H9 (cell line): ENCODE results near the gene APBB2. TPM values are rescaled to one million over a fixed set of nuclear protein-coding genes. Genes with fewer than 3 reads are reported as not detected.

ENCODE experiments used
- DNase-seq: peaks from one replicate; pipeline ENCODE4 v3.0.0-alpha.2; 2017
- H2AFZ ChIP-seq: one replicate; pipeline ENCODE4 v1.6.1; 2013; ENCODE audit warnings: mild to moderate bottlenecking, low read length, control low read depth, moderate library complexity
- H2AK5ac ChIP-seq: 2 replicates; pipeline ENCODE4 v1.6.1; 2013; ENCODE audit warnings: low read length, control low read depth, mixed read lengths; ENCODE audit not compliant: insufficient read length
- H2BK120ac ChIP-seq: one replicate; pipeline ENCODE4 v1.6.1; 2013; ENCODE audit warnings: low read depth, mild to moderate bottlenecking, low read length, control low read depth, inconsistent platforms; ENCODE audit not compliant: poor library complexity, severe bottlenecking
- H2BK12ac ChIP-seq: 2 replicates; pipeline ENCODE4 v1.6.1; 2013; ENCODE audit warnings: low read length, control low read depth, mixed read lengths, low read depth; ENCODE audit not compliant: insufficient read length
- H2BK15ac ChIP-seq: 2 replicates; pipeline ENCODE4 v1.6.1; 2013; ENCODE audit warnings: low read depth, low read length, control low read depth
- H2BK20ac ChIP-seq: one replicate; pipeline ENCODE4 v1.6.1; 2013; ENCODE audit warnings: low read depth, mild to moderate bottlenecking, low read length, control low read depth, inconsistent platforms; ENCODE audit not compliant: poor library complexity, severe bottlenecking
- H2BK5ac ChIP-seq: 2 replicates; pipeline ENCODE4 v1.6.1; 2013; ENCODE audit warnings: low read length, control low read depth, mixed read lengths; ENCODE audit not compliant: insufficient read length
- H3K14ac ChIP-seq: 2 replicates; pipeline ENCODE4 v1.6.1; 2013; ENCODE audit warnings: low read length, control low read depth; ENCODE audit not compliant: insufficient read depth
- H3K18ac ChIP-seq: 2 replicates; pipeline ENCODE4 v1.6.1; 2013; ENCODE audit warnings: low read depth, mild to moderate bottlenecking, mixed read lengths, low read length, control low read depth; ENCODE audit not compliant: insufficient read length
- H3K23ac ChIP-seq: 2 replicates; pipeline ENCODE4 v1.6.1; 2013; ENCODE audit warnings: low read length, control low read depth, mixed read lengths, low read depth; ENCODE audit not compliant: insufficient read length
- H3K23me2 ChIP-seq: 2 replicates; pipeline ENCODE4 v1.6.1; 2013; ENCODE audit warnings: low read depth, mild to moderate bottlenecking, mixed read lengths, low read length, control low read depth; ENCODE audit not compliant: insufficient read length, poor library complexity, severe bottlenecking
- H3K27ac ChIP-seq: 2 replicates; pipeline ENCODE4 v1.5.1; 2013; ENCODE audit warnings: low read length, control low read depth, mixed read lengths, low read depth; ENCODE audit not compliant: insufficient read length
- H3K27me3 ChIP-seq: 2 replicates; pipeline ENCODE4 v1.6.1; 2013; ENCODE audit warnings: low read length, control low read depth, inconsistent platforms; ENCODE audit not compliant: insufficient read depth
- H3K4ac ChIP-seq: 2 replicates; pipeline ENCODE4 v1.6.1; 2013; ENCODE audit warnings: low read depth, mild to moderate bottlenecking, control low read depth, inconsistent platforms, low read length, moderate library complexity
- H3K4me1 ChIP-seq: 2 replicates; pipeline ENCODE4 v1.6.1; 2013; ENCODE audit warnings: low read length, control low read depth, inconsistent platforms; ENCODE audit not compliant: insufficient read depth
- H3K4me2 ChIP-seq: 2 replicates; pipeline ENCODE4 v1.6.1; 2013; ENCODE audit warnings: low read length, control low read depth, mixed read lengths; ENCODE audit not compliant: insufficient read length, insufficient read depth
- H3K56ac ChIP-seq: 2 replicates; pipeline ENCODE4 v1.6.1; 2013; ENCODE audit warnings: low read depth, mild to moderate bottlenecking, mixed read lengths, low read length, control low read depth; ENCODE audit not compliant: insufficient read length
- H3K79me1 ChIP-seq: 2 replicates; pipeline ENCODE4 v1.6.1; 2013; ENCODE audit warnings: low read depth, mild to moderate bottlenecking, moderate library complexity, low read length, control low read depth, inconsistent platforms; ENCODE audit not compliant: insufficient read depth, poor library complexity, severe bottlenecking
- H3K79me2 ChIP-seq: 2 replicates; pipeline ENCODE4 v1.6.1; 2013; ENCODE audit warnings: low read length, control low read depth, inconsistent platforms; ENCODE audit not compliant: insufficient read depth
- H3K9ac ChIP-seq: 2 replicates; pipeline ENCODE4 v1.6.1; 2013; ENCODE audit warnings: low read length, control low read depth, mixed read lengths; ENCODE audit not compliant: insufficient read length; ENCODE audit errors: extremely low read depth
- H3K9me3 ChIP-seq: one replicate; pipeline ENCODE4 v1.6.1; 2013; ENCODE audit warnings: low read depth, low read length, inconsistent platforms; ENCODE audit not compliant: control insufficient read depth
- H3T11ph ChIP-seq: one replicate; pipeline ENCODE4 v1.6.1; 2013; ENCODE audit warnings: mild to moderate bottlenecking, low read length, control low read depth, inconsistent platforms
- H4K20me1 ChIP-seq: one replicate; pipeline ENCODE4 v1.6.1; 2013; ENCODE audit not compliant: control insufficient read depth, insufficient read length, insufficient read depth
- H4K5ac ChIP-seq: 2 replicates; pipeline ENCODE4 v1.6.1; 2013; ENCODE audit warnings: low read depth, mild to moderate bottlenecking, mixed read lengths, low read length, control low read depth; ENCODE audit not compliant: insufficient read length
- H4K8ac ChIP-seq: replicated peaks from 2 replicates; pipeline ENCODE4 v1.6.1; 2013; ENCODE audit warnings: low read length, control low read depth, mixed read lengths, low read depth; ENCODE audit not compliant: insufficient read length
- H4K91ac ChIP-seq: 2 replicates; pipeline ENCODE4 v1.6.1; 2013; ENCODE audit warnings: low read depth, mild to moderate bottlenecking, moderate library complexity, mixed read lengths, low read length, control low read depth; ENCODE audit not compliant: insufficient read length
- H3K27ac Mint-ChIP-seq, 3 experiments: 2 replicates in 2 of 3; 3 replicates in 1 of 3; pipeline ENCODE4 v1.8.0; 2020 to 2021; ENCODE audit warnings: mixed read lengths in 3 of 3, mild to moderate bottlenecking in 1 of 3, moderate library complexity in 1 of 3
- H3K27me3 Mint-ChIP-seq: 2 replicates; pipeline ENCODE4 v1.8.0; 2021; ENCODE audit warnings: low read depth, mild to moderate bottlenecking, moderate library complexity, mixed read lengths
- H3K36me3 Mint-ChIP-seq, 3 experiments: 2 replicates in 2 of 3; 3 replicates in 1 of 3; pipeline ENCODE4 v1.8.0; 2020 to 2021; ENCODE audit warnings: low read depth in 3 of 3, mixed read lengths in 3 of 3; ENCODE audit not compliant: insufficient read depth in 1 of 3
- H3K4me1 Mint-ChIP-seq, 2 experiments: 2 replicates each; pipeline ENCODE4 v1.8.0; 2020; ENCODE audit warnings: mixed read lengths in 2 of 2
- H3K4me3 Mint-ChIP-seq, 2 experiments: 2 replicates in 1 of 2; 3 replicates in 1 of 2; pipeline ENCODE4 v1.8.0; 2020 to 2021; ENCODE audit warnings: mild to moderate bottlenecking in 2 of 2, mixed read lengths in 2 of 2, moderate library complexity in 1 of 2
- H3K9me3 Mint-ChIP-seq, 2 experiments: 2 replicates in 1 of 2; 3 replicates in 1 of 2; pipeline ENCODE4 v1.8.0; 2020; ENCODE audit warnings: mild to moderate bottlenecking in 2 of 2, mixed read lengths in 2 of 2, moderate library complexity in 1 of 2
- WGBS: extraction: QIAGEN DNeasy Blood & Tissue Kit; methylation state at CpG from one replicate; pipeline ENCODE4 v1.1.7; 2013; ENCODE audit warnings: missing lambda C conversion rate, low lambda C conversion rate, mixed read lengths; ENCODE audit not compliant: insufficient read length; ENCODE audit errors: extremely low coverage; 5-methylcytosine and 5-hydroxymethylcytosine counted together
- total RNA-seq: library from RNA; stranded (reverse); gene quantifications from 2 replicates; pipeline ENCODE4 v1.2.1, GENCODE V29; 2021
- TF ChIP-seq, protein P1 (sequence below): fragments of 200-600 bp; sonication (generic); conservative IDR thresholded peaks from 3 replicates; pipeline ENCODE4 v1.8.0; 2021; ENCODE audit warnings: antibody characterized with exemption, mild to moderate bottlenecking

The APBB2 gene
- total RNA-seq, 1 experiment from 2014 or later = 39.6 TPM

DNA sequence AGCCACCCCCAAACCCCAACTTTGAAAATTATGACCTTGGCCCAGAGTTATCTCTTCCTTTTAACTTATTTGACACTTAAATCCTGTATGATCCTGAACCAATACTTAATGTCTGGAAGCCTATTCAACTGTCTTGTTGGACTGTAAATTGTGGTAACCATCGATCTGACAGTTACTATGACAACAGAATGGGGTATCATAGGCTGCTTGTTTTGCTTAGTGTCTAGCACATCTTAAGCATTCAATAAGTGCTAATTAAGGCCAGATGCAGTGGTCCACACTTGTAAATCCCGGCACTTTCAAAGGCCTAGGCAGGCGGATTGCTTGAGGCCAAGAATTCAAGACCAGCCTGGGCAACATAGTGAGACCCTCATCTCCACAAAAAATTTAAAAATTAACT, 175.0 kb downstream of the APBB2 start:
- Histone ChIP-seq H2AK5ac (no peak overlapping the region), H3K18ac (no peak overlapping the region), H3K4ac (no peak overlapping the region), H3K27ac (no peak overlapping the region), H3K4me1 (no peaks in the 10 kb centered on the region), H3K56ac (no peak overlapping the region), H3K23me2 (no peaks in the 10 kb centered on the region), H3K79me2 (no peaks in the 10 kb centered on the region), H3T11ph (no peak overlapping the region), H3K27me3 (no peaks in the 10 kb centered on the region), H3K9me3 (no peaks in the 10 kb centered on the region), H3K23ac (no peak overlapping the region), H3K14ac (no peak overlapping the region), H2BK12ac (no peak overlapping the region), H2BK20ac (no peak overlapping the region), H4K91ac (no peak overlapping the region), H4K20me1 (no peaks in the 10 kb centered on the region), H2BK120ac (no peak overlapping the region), H3K9ac (no peak overlapping the region), H3K79me1 (no peaks in the 10 kb centered on the region), H4K8ac (no peak overlapping the region), H4K5ac (no peak overlapping the region), H2BK15ac (no peak overlapping the region), H3K4me2 (no peak overlapping the region), H2BK5ac (no peak overlapping the region), H2AFZ (no peak overlapping the region)
- Mint-ChIP-seq H3K4me1 (peaks cover 4 to 6% of the 10 kb centered on the region in 2 experiments), H3K4me3 (no peak overlapping the region), H3K27me3 (no peaks in the 10 kb centered on the region), H3K9me3 (peaks cover 1 to 11% of the 10 kb centered on the region in 2 experiments), H3K27ac (no peak overlapping the region; a peak in 1 of 7 replicates), H3K36me3 (peaks cover 2 to 9% (median 6%) of the 10 kb centered on the region in 3 experiments; a peak in 6 of 7 replicates)
- TF ChIP-seq, protein P1, sequence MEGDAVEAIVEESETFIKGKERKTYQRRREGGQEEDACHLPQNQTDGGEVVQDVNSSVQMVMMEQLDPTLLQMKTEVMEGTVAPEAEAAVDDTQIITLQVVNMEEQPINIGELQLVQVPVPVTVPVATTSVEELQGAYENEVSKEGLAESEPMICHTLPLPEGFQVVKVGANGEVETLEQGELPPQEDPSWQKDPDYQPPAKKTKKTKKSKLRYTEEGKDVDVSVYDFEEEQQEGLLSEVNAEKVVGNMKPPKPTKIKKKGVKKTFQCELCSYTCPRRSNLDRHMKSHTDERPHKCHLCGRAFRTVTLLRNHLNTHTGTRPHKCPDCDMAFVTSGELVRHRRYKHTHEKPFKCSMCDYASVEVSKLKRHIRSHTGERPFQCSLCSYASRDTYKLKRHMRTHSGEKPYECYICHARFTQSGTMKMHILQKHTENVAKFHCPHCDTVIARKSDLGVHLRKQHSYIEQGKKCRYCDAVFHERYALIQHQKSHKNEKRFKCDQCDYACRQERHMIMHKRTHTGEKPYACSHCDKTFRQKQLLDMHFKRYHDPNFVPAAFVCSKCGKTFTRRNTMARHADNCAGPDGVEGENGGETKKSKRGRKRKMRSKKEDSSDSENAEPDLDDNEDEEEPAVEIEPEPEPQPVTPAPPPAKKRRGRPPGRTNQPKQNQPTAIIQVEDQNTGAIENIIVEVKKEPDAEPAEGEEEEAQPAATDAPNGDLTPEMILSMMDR = no peak
- DNase-seq = no peak
- WGBS = no CpG with 5 or more reads among the region's 3 CpGs
